HG02981 (cell line): Measurements from ENCODE around the gene ZP1.

ENCODE experiments used
- ATAC-seq: cut with Tn5 transposase; IDR thresholded peaks from one replicate; pipeline ENCODE4 v1.9.1; 2021; ENCODE audit warnings: mild to moderate bottlenecking, moderate library complexity; ENCODE audit not compliant: unreplicated experiment

Gene ZP1

GRCh38 chr11:60844045-60844869, 23.1 kb upstream of the ZP1 start:
- ATAC-seq = no peak

- no peak for ATAC-seq
These were observed 22.5 kb upstream of the ZP1 start for GRCh38 chr11:60844870-60845221.

GRCh38 chr11:60845338-60845737, 22.0 kb upstream of the ZP1 start:
- no peak for ATAC-seq

- no peak for ATAC-seq
These were observed 20.1 kb upstream of the ZP1 start for GRCh38 chr11:60847281-60847680.

- ATAC-seq = no peak
These were observed 19.4 kb upstream of the ZP1 start for GRCh38 chr11:60847896-60848295.

GRCh38 chr11:60848714-60849151, 18.6 kb upstream of the ZP1 start:
- no peak for ATAC-seq

- ATAC-seq = no peak
These were observed 17.5 kb upstream of the ZP1 start for GRCh38 chr11:60849641-60850520.

- ATAC-seq = no peak
These were observed 15.8 kb upstream of the ZP1 start for GRCh38 chr11:60851327-60852104.

GRCh38 chr11:60852117-60852981, 15.0 kb upstream of the ZP1 start:
- ATAC-seq = no peak

GRCh38 chr11:60852982-60853950, 14.1 kb upstream of the ZP1 start:
- no peak for ATAC-seq

- ATAC-seq = no peak
These were observed 13.0 kb upstream of the ZP1 start for GRCh38 chr11:60854140-60854846.

GRCh38 chr11:60854847-60855725, 12.3 kb upstream of the ZP1 start:
- no peak for ATAC-seq

- no peak for ATAC-seq
These were observed 11.4 kb upstream of the ZP1 start, which contains the start of gene PTGDR2 for GRCh38 chr11:60855726-60856633. Gene PTGDR2 (minus strand): TSS chr11:60855950. CDS start chr11:60853722, 2,228 bp downstream.

GRCh38 chr11:60857378-60858232, 9.7 kb upstream of the ZP1 start:
- no peak for ATAC-seq

GRCh38 chr11:60858236-60858635, 9.1 kb upstream of the ZP1 start:
- no peak for ATAC-seq
